CD4-positive, alpha-beta T cell treated with Interleukin-1 beta for 1 hour (primary cell): ENCODE measurements around the gene TBATA.

Experiments
- DNase-seq, 2 donors: peaks; one replicate each; pipeline ENCODE4 v3.0.0-alpha.2; 2020 to 2022

Gene TBATA

GRCh38 chr10:70761031-70761601 lies 24.1 kb downstream of the TBATA start:
- DNase-seq = no peak

- no peak for DNase-seq
Observed at GRCh38 chr10:70760271-70760787, 24.8 kb downstream of the TBATA start.

DNA sequence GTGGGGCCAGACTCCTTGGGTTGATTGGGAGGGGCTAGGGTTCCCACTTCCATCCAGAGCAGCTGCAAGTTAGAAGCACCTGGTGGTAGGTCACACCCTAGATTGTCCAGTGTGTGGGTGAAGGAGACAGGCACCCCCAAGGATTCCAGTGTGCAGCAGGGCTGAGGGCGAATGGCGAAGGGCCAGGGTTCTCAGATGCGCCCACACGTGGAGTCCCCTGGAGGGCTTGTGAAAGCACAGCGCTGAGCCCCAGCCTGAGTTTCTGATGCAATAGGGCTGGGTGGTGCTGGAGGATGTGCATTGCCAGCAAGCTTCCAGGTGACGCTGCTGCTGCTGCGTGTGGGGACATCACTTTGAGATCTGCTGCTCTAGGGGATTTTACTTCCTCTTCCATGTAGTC lies 25.4 kb downstream of the TBATA start:
- no peak for DNase-seq

- peak; percentile 58 to 67 for DNase-seq
Observed at GRCh38 chr10:70758757-70759514, 26.2 kb downstream of the TBATA start.

DNA sequence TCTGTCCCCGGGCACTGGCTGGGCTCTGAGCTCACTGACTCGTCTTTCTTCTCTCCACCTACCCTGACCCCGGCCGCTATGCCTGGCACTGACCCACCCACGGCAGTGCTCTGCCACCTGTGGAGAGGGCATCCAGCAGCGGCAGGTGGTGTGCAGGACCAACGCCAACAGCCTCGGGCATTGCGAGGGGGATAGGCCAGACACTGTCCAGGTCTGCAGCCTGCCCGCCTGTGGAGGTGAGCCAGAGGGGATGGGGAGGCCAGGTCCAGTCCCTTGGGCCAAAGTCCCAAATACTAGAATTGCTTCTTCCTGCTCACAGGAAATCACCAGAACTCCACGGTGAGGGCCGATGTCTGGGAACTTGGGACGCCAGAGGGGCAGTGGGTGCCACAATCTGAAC lies 27.3 kb downstream of the TBATA start:
- DNase-seq = no peak

GRCh38 chr10:70756700-70757360 lies 28.3 kb downstream of the TBATA start:
- no peak for DNase-seq

GRCh38 chr10:70753841-70754621 lies 31.1 kb downstream of the TBATA start:
- no peak for DNase-seq

DNA sequence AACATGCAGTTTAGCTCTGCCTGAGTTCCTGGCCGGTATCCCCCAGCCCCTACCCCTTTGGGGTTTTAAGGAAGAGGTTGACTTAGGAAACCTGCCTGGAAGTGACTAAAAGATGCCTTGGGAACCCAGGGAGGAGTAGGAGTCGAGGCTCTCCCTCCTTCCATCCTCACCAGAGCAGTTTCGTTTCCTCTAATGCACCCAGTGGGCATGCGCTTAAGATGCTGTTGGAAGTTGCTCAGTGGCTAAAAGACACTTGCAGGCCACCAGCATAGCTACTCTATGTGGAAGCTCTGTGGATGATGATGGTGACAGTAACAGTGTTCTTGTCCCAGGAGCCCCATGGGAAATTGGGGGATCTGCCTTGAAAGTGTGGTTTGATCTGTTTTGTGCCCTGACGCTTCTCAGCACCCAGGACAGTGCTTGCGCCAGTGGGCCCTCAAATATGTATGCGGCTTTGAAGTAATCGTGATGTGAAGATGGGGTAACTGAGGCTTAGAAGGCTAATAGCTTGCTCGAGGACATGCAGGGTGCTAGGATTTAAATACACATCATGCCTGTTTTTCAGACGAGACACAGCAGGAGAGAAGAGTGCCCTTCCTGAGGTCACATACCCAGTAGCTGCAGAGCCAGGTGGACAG lies 32.0 kb downstream of the TBATA start:
- no peak for DNase-seq

DNA sequence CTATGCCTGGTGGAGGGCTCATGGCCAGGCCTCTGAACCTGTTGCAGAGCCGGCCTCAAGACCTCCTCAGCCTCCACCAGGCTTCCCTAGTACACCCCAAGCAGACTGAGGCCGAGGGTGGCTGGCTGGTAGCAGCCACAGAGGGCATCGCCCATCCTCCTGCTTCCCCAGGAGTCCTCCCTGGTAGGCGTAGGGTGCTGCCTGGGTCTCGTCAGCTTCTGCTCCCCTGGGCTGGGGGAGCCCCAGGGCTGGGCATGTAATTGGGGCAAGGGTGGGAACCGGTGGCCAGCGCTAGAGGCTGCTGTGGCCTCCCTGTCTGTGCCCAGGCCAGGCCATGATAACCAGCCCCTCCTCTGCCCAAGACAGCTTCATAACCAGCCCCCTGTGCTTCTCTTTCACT lies 32.6 kb downstream of the TBATA start:
- no peak for DNase-seq

GRCh38 chr10:70751991-70752390 lies 33.2 kb downstream of the TBATA start:
- DNase-seq = no peak

- DNase-seq = no peak
Observed at GRCh38 chr10:70751356-70751755, 33.8 kb downstream of the TBATA start.

DNA sequence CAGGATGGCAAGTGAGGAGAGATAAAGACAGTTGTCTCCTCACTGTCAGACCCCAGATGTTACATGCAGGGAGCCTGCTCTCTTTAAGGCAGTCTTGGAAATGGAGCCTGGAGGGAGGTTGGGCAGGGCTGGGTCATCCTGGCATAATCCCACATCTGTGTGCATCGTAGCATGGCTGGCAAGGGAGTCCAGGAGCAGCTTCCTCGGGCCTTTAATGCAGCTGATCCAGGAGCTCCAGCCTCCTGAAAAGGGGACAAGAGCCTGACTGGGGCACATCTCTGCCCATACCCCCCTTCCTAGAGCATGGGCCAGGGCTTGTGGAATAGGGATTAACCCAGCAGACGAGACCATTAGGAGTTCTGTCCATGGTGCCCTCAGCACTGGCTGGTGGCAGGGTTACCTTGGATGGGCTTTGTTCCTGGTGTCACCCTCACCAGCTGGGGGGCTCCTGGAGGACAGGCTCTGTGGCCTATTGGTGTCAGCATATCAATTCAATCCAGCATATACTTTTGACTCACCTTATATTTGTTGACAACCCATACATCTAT lies 34.9 kb downstream of the TBATA start:
- no peak for DNase-seq

DNA sequence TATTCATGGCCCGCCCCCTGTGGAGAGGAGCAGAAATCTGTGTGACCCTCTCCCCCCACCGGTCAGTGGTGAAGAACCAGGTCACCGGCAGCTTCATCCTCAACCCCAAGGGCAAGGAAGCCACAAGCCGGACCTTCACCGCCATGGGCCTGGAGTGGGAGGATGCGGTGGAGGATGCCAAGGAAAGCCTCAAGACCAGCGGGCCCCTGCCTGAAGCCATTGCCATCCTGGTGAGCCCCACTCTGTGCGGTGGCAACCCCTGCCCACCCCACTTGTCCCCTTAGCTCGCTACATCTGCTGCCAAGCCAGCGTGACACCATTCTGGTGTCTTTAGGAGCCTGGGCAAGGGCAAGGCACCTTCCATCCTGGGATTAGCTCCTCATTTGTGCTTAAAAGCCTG lies 35.4 kb downstream of the TBATA start:
- DNase-seq = no peak

DNA sequence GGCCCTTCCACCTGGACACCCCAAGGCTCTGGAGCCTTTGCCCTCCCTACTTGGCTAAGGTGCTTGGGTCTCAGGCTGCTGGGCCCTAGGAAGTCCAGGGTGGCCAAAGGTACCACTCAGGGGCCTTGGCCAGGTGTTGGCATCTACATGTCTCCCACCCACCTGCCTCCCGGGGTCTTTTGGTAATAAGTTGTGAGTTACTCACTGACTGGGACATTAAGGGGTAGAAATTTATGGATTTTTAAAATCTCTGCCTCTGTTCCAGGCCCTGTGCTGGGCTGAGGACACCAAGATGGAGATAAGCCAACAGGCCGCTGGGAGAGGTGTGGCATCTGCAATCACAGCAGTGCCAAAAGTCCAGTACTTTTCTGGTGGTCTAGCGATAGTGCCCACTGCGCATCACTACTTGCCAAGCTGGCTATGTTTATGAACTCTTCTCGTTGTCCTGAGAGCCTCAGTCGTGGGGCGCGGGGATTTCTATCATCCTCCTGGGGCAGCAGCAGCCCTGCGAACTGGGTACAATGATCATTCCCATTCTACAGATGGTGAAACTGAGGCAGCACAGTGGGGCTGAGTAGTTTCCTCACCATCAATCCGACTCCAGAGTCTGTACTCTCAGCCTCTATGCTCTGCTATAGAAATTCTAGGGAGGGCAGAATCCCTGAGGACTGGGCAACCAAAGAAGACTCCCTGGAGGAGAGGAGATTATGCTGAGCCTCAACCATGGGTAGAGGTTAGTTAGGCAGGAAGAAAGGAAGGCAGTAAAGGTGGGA lies 36.2 kb downstream of the TBATA start:
- no peak for DNase-seq

- no peak for DNase-seq
Observed at GRCh38 chr10:70748305-70748704, 36.9 kb downstream of the TBATA start.

DNA sequence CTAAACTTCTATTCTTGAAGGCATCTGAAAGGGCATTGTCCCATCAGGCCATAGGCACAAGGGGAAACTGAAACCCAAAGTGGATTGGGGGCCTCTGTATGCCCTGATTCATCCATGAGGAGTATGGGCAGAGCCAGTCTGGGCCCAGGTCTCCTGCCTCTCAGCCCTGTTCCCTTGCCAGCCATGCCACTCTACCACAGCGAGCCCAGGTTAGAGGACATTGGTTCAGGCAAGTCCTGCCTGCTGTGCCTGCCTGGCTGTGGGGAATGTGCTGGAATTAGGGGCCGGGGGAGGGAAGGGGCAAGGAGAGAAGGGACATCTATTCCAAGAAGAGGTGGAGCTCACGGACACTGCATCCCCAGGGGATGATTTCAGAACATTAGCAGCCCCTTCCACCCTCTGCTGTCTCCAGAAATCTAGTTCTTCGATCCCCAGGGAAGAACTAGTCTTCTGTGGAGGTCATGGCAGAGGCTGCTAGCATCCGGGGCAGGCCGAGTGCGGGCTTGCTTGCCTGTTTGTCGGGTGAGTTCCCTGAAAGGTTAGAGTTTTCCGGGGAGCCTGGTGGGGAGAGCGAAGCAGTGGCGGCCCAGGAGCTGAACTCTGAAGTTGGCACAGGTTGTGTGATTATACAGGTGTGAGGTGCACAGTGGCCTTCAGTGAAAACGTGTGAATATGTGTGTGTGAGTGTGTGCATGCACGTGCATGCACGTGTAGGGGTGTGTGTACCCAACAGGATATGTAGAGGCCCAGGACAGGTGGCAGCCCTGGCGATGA lies 37.8 kb downstream of the TBATA start:
- no peak for DNase-seq

- no peak for DNase-seq
Observed at GRCh38 chr10:70745555-70745954, 39.6 kb downstream of the TBATA start.

- DNase-seq = no peak
Observed at GRCh38 chr10:70744617-70745143, 40.5 kb downstream of the TBATA start.

- no peak for DNase-seq
Observed at GRCh38 chr10:70743879-70744278, 41.3 kb downstream of the TBATA start.

DNA sequence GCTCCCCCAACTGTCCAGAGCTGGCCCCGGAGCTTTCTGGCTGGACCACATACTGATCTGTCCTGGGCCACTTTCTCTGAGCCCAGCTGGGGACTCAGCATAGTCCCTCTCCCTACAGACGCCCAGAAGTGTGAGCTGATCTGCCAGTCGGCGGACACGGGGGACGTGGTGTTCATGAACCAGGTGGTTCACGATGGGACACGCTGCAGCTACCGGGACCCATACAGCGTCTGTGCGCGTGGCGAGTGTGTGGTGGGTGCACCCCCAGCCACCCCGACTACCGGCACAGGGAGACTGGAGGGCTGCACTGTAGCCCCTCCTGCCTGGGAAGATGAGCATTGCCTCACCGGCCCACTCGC lies 41.8 kb downstream of the TBATA start:
- DNase-seq = no peak
